Breast epithelium (tissue), 3 donors: ENCODE results near the gene UGT1A8.

Experiments used
- POLR2AphosphoS5 ChIP-seq, 3 donors: sonication (generic); formaldehyde crosslinking; IDR thresholded peaks; one replicate each; pipeline ENCODE4 v1.6.1; 2017; ENCODE audit warnings: antibody characterized with exemption in 3 of 3
- TF ChIP-seq, protein P1 (sequence below), 3 donors: fragments of 450-650 bp; IDR thresholded peaks; one replicate each; pipeline ENCODE4 v1.5.1; 2016 to 2017; ENCODE audit warnings: antibody characterized with exemption in 3 of 3, mild to moderate bottlenecking in 3 of 3, moderate library complexity in 3 of 3

DNA sequence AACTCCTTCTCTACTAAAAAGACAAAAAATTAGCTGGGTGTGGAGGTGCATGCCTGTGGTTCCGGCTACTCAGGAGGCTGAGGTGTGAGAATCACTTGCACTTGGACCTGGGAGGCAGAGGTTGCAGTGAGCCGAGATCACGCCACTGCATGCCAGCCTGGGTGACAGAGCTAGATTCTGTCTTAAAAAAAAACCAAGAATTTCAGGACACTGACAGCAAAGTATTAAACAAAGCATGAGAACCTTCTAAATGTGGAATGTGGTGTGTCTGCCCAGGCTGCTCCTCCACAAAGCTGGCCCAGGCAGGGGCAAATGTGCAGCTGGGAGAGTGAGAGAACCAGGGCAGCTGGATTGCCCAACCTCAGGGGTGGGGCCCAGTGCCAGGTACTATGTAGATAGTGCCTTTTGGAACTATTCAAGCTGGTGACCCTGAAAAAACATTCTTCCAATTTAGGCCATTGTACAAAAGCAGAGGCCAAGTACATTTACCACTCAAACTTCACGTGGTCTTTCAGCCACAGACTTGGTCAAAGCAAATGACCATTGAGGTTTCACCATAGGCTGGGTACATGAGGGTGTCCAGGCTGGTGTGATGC lies 88.6 kb downstream of the UGT1A8 start:
- no peak for TF ChIP-seq POLR2AphosphoS5 (IDR thresholded peaks at IDR 0.05)
- TF ChIP-seq, protein P1, sequence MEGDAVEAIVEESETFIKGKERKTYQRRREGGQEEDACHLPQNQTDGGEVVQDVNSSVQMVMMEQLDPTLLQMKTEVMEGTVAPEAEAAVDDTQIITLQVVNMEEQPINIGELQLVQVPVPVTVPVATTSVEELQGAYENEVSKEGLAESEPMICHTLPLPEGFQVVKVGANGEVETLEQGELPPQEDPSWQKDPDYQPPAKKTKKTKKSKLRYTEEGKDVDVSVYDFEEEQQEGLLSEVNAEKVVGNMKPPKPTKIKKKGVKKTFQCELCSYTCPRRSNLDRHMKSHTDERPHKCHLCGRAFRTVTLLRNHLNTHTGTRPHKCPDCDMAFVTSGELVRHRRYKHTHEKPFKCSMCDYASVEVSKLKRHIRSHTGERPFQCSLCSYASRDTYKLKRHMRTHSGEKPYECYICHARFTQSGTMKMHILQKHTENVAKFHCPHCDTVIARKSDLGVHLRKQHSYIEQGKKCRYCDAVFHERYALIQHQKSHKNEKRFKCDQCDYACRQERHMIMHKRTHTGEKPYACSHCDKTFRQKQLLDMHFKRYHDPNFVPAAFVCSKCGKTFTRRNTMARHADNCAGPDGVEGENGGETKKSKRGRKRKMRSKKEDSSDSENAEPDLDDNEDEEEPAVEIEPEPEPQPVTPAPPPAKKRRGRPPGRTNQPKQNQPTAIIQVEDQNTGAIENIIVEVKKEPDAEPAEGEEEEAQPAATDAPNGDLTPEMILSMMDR (IDR thresholded peaks at IDR 0.05): no peak
